GM23338 (cell line): ENCODE measurements around the gene MYO7B. TPM values are rescaled to one million over a fixed set of nuclear protein-coding genes. Genes with fewer than 3 reads are reported as not detected.

Experiments used
- ATAC-seq: fragments of 200-7000 bp; cut with Tn5 transposase; 3 replicates; pipeline ENCODE4 v1.9.1; 2020
- DNase-seq: peaks from one replicate; pipeline ENCODE4 v3.0.0-alpha.2; 2015; ENCODE audit warnings: low spot score
- H2AFZ ChIP-seq: fragments of 200-600 bp; sonication (generic); 2 replicates; pipeline ENCODE4 v1.8.0; 2016; ENCODE audit warnings: antibody characterized with exemption, mild to moderate bottlenecking, moderate library complexity
- H3F3A ChIP-seq: fragments of 200-600 bp; sonication (generic); replicated peaks from 2 replicates; pipeline ENCODE4 v1.8.0; 2017; ENCODE audit warnings: antibody characterized with exemption, mixed run types, low read depth
- H3K27ac ChIP-seq: fragments of 200-600 bp; sonication (generic); 2 replicates; pipeline ENCODE4 v1.6.1; 2016; ENCODE audit warnings: low read depth
- H3K27me3 ChIP-seq: fragments of 200-600 bp; sonication (generic); 2 replicates; pipeline ENCODE4 v1.8.0; 2016; ENCODE audit warnings: mild to moderate bottlenecking, mixed run types, moderate library complexity; ENCODE audit not compliant: insufficient read depth
- H3K36me3 ChIP-seq: fragments of 200-600 bp; sonication (generic); 2 replicates; pipeline ENCODE4 v1.8.0; 2016; ENCODE audit warnings: mild to moderate bottlenecking; ENCODE audit not compliant: insufficient read depth
- H3K4me1 ChIP-seq: fragments of 200-600 bp; sonication (generic); 2 replicates; pipeline ENCODE4 v1.8.0; 2016; ENCODE audit warnings: mild to moderate bottlenecking, moderate library complexity; ENCODE audit not compliant: insufficient read depth
- H3K4me2 ChIP-seq: fragments of 200-600 bp; sonication (generic); 2 replicates; pipeline ENCODE4 v1.7.1; 2017; ENCODE audit warnings: mixed run types
- H3K4me3 ChIP-seq: fragments of 200-600 bp; sonication (generic); 2 replicates; pipeline ENCODE4 v1.6.1; 2016; ENCODE audit warnings: mixed run types
- H3K79me2 ChIP-seq: fragments of 200-600 bp; sonication (generic); replicated peaks from 2 replicates; pipeline ENCODE4 v1.8.0; 2017; ENCODE audit warnings: mild to moderate bottlenecking; ENCODE audit not compliant: insufficient read depth
- H3K9me2 ChIP-seq: fragments of 200-600 bp; sonication (generic); 2 replicates; pipeline ENCODE4 v1.8.0; 2017; ENCODE audit not compliant: insufficient read depth
- H4K20me1 ChIP-seq: fragments of 200-600 bp; sonication (generic); replicated peaks from 2 replicates; pipeline ENCODE4 v1.8.0; 2017; ENCODE audit warnings: mild to moderate bottlenecking; ENCODE audit not compliant: insufficient read depth
- H3K27ac Mint-ChIP-seq: 2 replicates; pipeline ENCODE4 v1.8.0; 2020; ENCODE audit warnings: inconsistent platforms, mild to moderate bottlenecking, moderate library complexity, mixed read lengths
- H3K27me3 Mint-ChIP-seq: 3 replicates; pipeline ENCODE4 v1.8.0; 2022; ENCODE audit warnings: low read depth, mild to moderate bottlenecking, moderate library complexity, mixed read lengths, inconsistent platforms; ENCODE audit not compliant: insufficient read depth, poor library complexity
- H3K36me3 Mint-ChIP-seq: 3 replicates; pipeline ENCODE4 v1.8.0; 2021; ENCODE audit warnings: low read depth, mild to moderate bottlenecking, inconsistent platforms, moderate library complexity, mixed read lengths
- H3K4me1 Mint-ChIP-seq: 3 replicates; pipeline ENCODE4 v1.8.0; 2020; ENCODE audit warnings: mild to moderate bottlenecking, inconsistent platforms, mixed read lengths
- H3K4me3 Mint-ChIP-seq: 3 replicates; pipeline ENCODE4 v1.8.0; 2021; ENCODE audit warnings: moderate library complexity, mild to moderate bottlenecking, inconsistent platforms, mixed read lengths
- H3K9me3 Mint-ChIP-seq: 3 replicates; pipeline ENCODE4 v1.8.0; 2020; ENCODE audit warnings: moderate library complexity, mild to moderate bottlenecking, inconsistent platforms, mixed read lengths
- CREB1 ChIP-seq: fragments of 250-450 bp; sonication (Bioruptor Pico); IDR thresholded peaks from 2 replicates; pipeline ENCODE4 v1.5.0; 2020; ENCODE audit warnings: low read depth, mild to moderate bottlenecking, moderate library complexity
- EZH2 ChIP-seq: fragments of 200-600 bp; sonication (generic); IDR thresholded peaks from one replicate; pipeline ENCODE4 v1.8.0; 2017; ENCODE audit warnings: antibody characterized with exemption, mild to moderate bottlenecking, low read depth; ENCODE audit not compliant: unreplicated experiment
- EZH2phosphoT487 ChIP-seq: fragments of 200-600 bp; sonication (generic); IDR thresholded peaks from one replicate; pipeline ENCODE4 v1.8.1; 2018; ENCODE audit warnings: antibody characterized with exemption; ENCODE audit not compliant: unreplicated experiment
- POLR2AphosphoS5 ChIP-seq: IDR thresholded peaks from 2 replicates; pipeline ENCODE4 v1.6.1; 2016; ENCODE audit warnings: antibody characterized with exemption, low read depth
- REST ChIP-seq: IDR thresholded peaks from one replicate; pipeline ENCODE4 v1.6.1; 2018; ENCODE audit warnings: antibody characterized with exemption; ENCODE audit not compliant: unreplicated experiment
- polyA plus RNA-seq: library from polyadenylated mRNA; unstranded; fragments of >200 nt; fragmentation: Nextera tagmentation; extraction: Ambion mirVana; gene quantifications from 2 replicates; pipeline ENCODE4 v1.2.1, GENCODE V29; 2016
- total RNA-seq: library from RNA; depleted of rRNA; stranded (reverse); fragments of >200 nt; shearing (Covaris generic); gene quantifications from 2 replicates; pipeline ENCODE4 v1.2.3, GENCODE V29; 2014
- TF ChIP-seq, protein P1 (sequence below): fragments of 250-450 bp; sonication (Bioruptor Pico); IDR thresholded peaks from 2 replicates; pipeline ENCODE4 v1.5.0; 2020; ENCODE audit warnings: mild to moderate bottlenecking, moderate library complexity

MYO7B gene
- total and polyA plus RNA-seq, 2 experiments from 2014 or later: not detected

- TF ChIP-seq, protein P1, sequence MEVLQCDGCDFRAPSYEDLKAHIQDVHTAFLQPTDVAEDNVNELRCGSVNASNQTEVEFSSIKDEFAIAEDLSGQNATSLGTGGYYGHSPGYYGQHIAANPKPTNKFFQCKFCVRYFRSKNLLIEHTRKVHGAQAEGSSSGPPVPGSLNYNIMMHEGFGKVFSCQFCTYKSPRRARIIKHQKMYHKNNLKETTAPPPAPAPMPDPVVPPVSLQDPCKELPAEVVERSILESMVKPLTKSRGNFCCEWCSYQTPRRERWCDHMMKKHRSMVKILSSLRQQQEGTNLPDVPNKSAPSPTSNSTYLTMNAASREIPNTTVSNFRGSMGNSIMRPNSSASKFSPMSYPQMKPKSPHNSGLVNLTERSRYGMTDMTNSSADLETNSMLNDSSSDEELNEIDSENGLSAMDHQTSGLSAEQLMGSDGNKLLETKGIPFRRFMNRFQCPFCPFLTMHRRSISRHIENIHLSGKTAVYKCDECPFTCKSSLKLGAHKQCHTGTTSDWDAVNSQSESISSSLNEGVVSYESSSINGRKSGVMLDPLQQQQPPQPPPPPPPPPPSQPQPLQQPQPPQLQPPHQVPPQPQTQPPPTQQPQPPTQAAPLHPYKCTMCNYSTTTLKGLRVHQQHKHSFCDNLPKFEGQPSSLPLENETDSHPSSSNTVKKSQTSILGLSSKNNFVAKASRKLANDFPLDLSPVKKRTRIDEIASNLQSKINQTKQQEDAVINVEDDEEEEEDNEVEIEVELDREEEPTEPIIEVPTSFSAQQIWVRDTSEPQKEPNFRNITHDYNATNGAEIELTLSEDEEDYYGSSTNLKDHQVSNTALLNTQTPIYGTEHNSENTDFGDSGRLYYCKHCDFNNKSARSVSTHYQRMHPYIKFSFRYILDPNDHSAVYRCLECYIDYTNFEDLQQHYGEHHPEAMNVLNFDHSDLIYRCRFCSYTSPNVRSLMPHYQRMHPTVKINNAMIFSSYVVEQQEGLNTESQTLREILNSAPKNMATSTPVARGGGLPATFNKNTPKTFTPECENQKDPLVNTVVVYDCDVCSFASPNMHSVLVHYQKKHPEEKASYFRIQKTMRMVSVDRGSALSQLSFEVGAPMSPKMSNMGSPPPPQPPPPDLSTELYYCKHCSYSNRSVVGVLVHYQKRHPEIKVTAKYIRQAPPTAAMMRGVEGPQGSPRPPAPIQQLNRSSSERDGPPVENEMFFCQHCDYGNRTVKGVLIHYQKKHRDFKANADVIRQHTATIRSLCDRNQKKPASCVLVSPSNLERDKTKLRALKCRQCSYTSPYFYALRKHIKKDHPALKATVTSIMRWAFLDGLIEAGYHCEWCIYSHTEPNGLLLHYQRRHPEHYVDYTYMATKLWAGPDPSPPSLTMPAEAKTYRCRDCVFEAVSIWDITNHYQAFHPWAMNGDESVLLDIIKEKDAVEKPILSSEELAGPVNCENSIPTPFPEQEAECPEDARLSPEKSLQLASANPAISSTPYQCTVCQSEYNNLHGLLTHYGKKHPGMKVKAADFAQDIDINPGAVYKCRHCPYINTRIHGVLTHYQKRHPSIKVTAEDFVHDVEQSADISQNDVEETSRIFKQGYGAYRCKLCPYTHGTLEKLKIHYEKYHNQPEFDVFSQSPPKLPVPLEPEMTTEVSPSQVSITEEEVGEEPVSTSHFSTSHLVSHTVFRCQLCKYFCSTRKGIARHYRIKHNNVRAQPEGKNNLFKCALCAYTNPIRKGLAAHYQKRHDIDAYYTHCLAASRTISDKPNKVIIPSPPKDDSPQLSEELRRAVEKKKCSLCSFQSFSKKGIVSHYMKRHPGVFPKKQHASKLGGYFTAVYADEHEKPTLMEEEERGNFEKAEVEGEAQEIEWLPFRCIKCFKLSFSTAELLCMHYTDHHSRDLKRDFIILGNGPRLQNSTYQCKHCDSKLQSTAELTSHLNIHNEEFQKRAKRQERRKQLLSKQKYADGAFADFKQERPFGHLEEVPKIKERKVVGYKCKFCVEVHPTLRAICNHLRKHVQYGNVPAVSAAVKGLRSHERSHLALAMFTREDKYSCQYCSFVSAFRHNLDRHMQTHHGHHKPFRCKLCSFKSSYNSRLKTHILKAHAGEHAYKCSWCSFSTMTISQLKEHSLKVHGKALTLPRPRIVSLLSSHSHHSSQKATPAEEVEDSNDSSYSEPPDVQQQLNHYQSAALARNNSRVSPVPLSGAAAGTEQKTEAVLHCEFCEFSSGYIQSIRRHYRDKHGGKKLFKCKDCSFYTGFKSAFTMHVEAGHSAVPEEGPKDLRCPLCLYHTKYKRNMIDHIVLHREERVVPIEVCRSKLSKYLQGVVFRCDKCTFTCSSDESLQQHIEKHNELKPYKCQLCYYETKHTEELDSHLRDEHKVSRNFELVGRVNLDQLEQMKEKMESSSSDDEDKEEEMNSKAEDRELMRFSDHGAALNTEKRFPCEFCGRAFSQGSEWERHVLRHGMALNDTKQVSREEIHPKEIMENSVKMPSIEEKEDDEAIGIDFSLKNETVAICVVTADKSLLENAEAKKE (CRISPR knock-in tag): no peak
- no peak for TF ChIP-seq EZH2phosphoT487
- no peak for TF ChIP-seq EZH2
Observed at GRCh38 chr2:127658641-127659407, 123.3 kb downstream of the MYO7B start (continued).

DNA sequence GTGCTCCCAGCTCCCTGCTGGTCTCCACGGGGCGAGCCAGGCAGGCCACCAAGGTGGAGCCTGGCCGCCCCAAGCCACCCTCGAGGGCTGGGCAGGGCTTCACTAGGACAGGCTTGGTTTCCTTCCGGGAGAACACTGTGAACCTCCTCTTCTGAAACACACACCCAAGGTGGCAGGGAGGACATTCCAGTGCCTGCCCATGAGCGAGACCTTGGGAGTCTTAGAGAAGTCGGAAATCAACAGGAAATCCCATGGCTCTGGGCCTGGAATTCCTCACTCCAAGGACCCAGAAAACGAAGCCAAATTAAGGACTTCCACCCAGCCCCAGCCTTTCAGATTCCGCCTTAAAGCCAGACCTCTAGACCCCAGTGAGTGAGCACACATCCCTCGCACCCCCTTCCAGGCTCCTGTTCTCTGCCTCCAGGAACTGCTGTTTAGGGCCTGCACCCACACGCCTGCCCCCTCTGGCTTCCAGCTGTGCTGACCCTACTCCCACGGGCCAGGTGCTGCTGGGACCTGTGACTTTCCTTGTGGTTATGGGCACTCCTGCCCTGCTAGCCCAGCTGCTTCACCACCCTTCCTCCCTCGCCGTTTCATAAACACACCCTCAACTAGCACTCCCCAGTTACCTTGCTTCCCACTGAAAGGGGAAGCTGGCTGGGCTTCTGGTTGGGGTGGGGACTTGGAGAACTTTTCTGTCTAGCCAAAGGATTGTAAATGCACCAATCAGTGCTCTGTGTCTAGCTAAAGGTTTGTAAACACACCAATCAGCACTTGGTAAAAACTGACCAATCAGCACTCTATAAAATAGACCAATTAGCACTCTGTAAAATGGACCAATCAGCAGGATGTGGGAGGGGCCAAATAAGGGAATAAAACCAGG lies 124.2 kb downstream of the MYO7B start:
- no peaks in the 10 kb centered on the region; the same call in 2 of the 3 replicates for H3K36me3 Mint-ChIP-seq
- H3K4me1 Mint-ChIP-seq: peaks cover 9% of the 10 kb centered on the region
- Histone ChIP-seq H2AFZ (no peak overlapping the region), H3F3A (no peaks in the 10 kb centered on the region), H3K9me2 (no peaks in the 10 kb centered on the region), H4K20me1 (no peaks in the 10 kb centered on the region; the same call in 1 of the 2 replicates), H3K4me1 (no peaks in the 10 kb centered on the region), H3K27ac (no peak overlapping the region), H3K36me3 (no peaks in the 10 kb centered on the region), H3K4me2 (no peak overlapping the region), H3K79me2 (no peaks in the 10 kb centered on the region), H3K4me3 (no peak overlapping the region), H3K27me3 (peaks cover 20% of the 10 kb centered on the region)
- DNase-seq (no peak), ATAC-seq (no peak)
- H3K4me3 Mint-ChIP-seq: no peak overlapping the region
- no peaks in the 10 kb centered on the region for H3K9me3 Mint-ChIP-seq
- H3K27me3 Mint-ChIP-seq: peaks cover 21% of the 10 kb centered on the region
- no peak overlapping the region for H3K27ac Mint-ChIP-seq
- no peak for TF ChIP-seq REST
- TF ChIP-seq EZH2phosphoT487: no peak
- TF ChIP-seq EZH2: no peak
- TF ChIP-seq CREB1 (CRISPR knock-in tag): no peak
- TF ChIP-seq POLR2AphosphoS5: no peak
